ENCODE results near the gene IFITM5. TPM values are rescaled to one million over a fixed set of nuclear protein-coding genes. Genes with fewer than 3 reads are reported as not detected.
A peak's percentile ranks its signal among the peaks of the same experiment; 100 is the strongest.

IFITM5 gene
- polyA plus RNA-seq, 3 donors = not detected

GRCh38 chr11:330694-331357, 31.5 kb upstream of the IFITM5 start:
- Histone ChIP-seq H3K4me3 (replicated peaks in 1 of 3; ENCODE audit: low read depth in 2 of 3, low read length in 3 of 3) (no peak overlapping the region), H3K4me1 (ENCODE audit: control insufficient read depth in 1 of 2, insufficient read depth in 2 of 2, low read length in 2 of 2) (peaks cover 30 to 43% of the 10 kb centered on the region in 2 donors), H3K36me3 (replicated peaks in 1 of 2; ENCODE audit: control insufficient read depth in 1 of 2, insufficient read depth in 2 of 2, low read length in 2 of 2) (no peaks in the 10 kb centered on the region), H3K9me3 (replicated peaks in 1 of 2; ENCODE audit: control insufficient read depth in 1 of 2, insufficient read depth in 1 of 2, low read length in 2 of 2) (peaks cover 7 to 23% of the 10 kb centered on the region in 2 donors), H3K27ac (ENCODE audit: low read depth in 1 of 2, low read length in 2 of 2) (no peak overlapping the region), H2AFZ (ENCODE audit: insufficient read depth, low read depth, low read length, poor library complexity, severe bottlenecking) (no peak overlapping the region), H3K9ac (ENCODE audit: insufficient read depth, low read length, poor library complexity, severe bottlenecking) (no peak overlapping the region), H3K79me2 (ENCODE audit: insufficient read depth, low read length) (no peaks in the 10 kb centered on the region), H4K20me1 (ENCODE audit: insufficient read depth, low read length) (no peaks in the 10 kb centered on the region), H3K4me2 (replicated peaks; ENCODE audit: extremely low read depth, low read length, poor library complexity, severe bottlenecking) (no peak overlapping the region), H3K27me3 (ENCODE audit: control insufficient read depth in 2 of 2, insufficient read depth in 2 of 2, low read length in 2 of 2) (no peaks in the 10 kb centered on the region)
- DNase-seq = no peak
- TF ChIP-seq CTCF (IDR thresholded peaks at IDR 0.05) = no peak
- Mint-ChIP-seq H3K27ac (peak overlapping the region in 1 of 7 donors; percentile 66), H3K4me1 (peaks cover 47% of the 10 kb centered on the region), H3K4me3 (no peak overlapping the region), H3K27me3 (ENCODE audit: low read depth in 3 of 3) (peaks cover 5 to 9% (median 8%) of the 10 kb centered on the region in 3 donors), H3K36me3 (peaks cover 2 to 3% of the 10 kb centered on the region in 2 donors), H3K9me3 (peaks cover 15 to 24% (median 21%) of the 10 kb centered on the region in 7 donors)
- intact Hi-C loops (cut with micrococcal nuclease) = no loop called here
- WGBS (ENCODE audit: insufficient coverage) = 77% methylated on average over 30 of the region's 34 CpGs

- no peak overlapping the region for H3K4me3 Mint-ChIP-seq
- peaks cover 45% of the 10 kb centered on the region for H3K4me1 Mint-ChIP-seq
- TF ChIP-seq CTCF (IDR thresholded peaks at IDR 0.05) = no peak
- H3K4me1 ChIP-seq (ENCODE audit: control insufficient read depth in 1 of 2, insufficient read depth in 2 of 2, low read length in 2 of 2) = peaks cover 28 to 43% of the 10 kb centered on the region in 2 donors
- no peaks in the 10 kb centered on the region for H3K27me3 ChIP-seq (ENCODE audit: control insufficient read depth in 2 of 2, insufficient read depth in 2 of 2, low read length in 2 of 2)
- H2AFZ ChIP-seq (ENCODE audit: insufficient read depth, low read depth, low read length, poor library complexity, severe bottlenecking) = no peak overlapping the region
- H3K36me3 ChIP-seq (replicated peaks in 1 of 2; ENCODE audit: control insufficient read depth in 1 of 2, insufficient read depth in 2 of 2, low read length in 2 of 2) = no peaks in the 10 kb centered on the region
- peaks cover 15 to 24% (median 21%) of the 10 kb centered on the region in 7 donors for H3K9me3 Mint-ChIP-seq
- no peaks in the 10 kb centered on the region for H3K79me2 ChIP-seq (ENCODE audit: insufficient read depth, low read length)
- 95% methylated on average over 8 of the region's 14 CpGs for WGBS (ENCODE audit: insufficient coverage)
- no peak for DNase-seq
- H3K4me2 ChIP-seq (replicated peaks; ENCODE audit: extremely low read depth, low read length, poor library complexity, severe bottlenecking) = no peak overlapping the region
- H3K27ac ChIP-seq (ENCODE audit: low read depth in 1 of 2, low read length in 2 of 2) = no peak overlapping the region
- H3K36me3 Mint-ChIP-seq = peaks cover 2 to 3% of the 10 kb centered on the region in 2 donors
- intact Hi-C loops (cut with micrococcal nuclease) = no loop called here
- no peak overlapping the region for H3K4me3 ChIP-seq (replicated peaks in 1 of 3; ENCODE audit: low read depth in 2 of 3, low read length in 3 of 3)
- peak overlapping the region in 1 of 7 donors; percentile 66 for H3K27ac Mint-ChIP-seq
- H3K27me3 Mint-ChIP-seq (ENCODE audit: low read depth in 3 of 3) = peaks cover 5 to 8% (median 7%) of the 10 kb centered on the region in 3 donors
- H3K9me3 ChIP-seq (replicated peaks in 1 of 2; ENCODE audit: control insufficient read depth in 1 of 2, insufficient read depth in 1 of 2, low read length in 2 of 2) = peaks cover 7 to 23% of the 10 kb centered on the region in 2 donors
- no peaks in the 10 kb centered on the region for H4K20me1 ChIP-seq (ENCODE audit: insufficient read depth, low read length)
- no peak overlapping the region for H3K9ac ChIP-seq (ENCODE audit: insufficient read depth, low read length, poor library complexity, severe bottlenecking)
Observed at GRCh38 chr11:330307-330693, 31.0 kb upstream of the IFITM5 start.
